ENCODE data around the gene EN1. TPM values are rescaled to one million over a fixed set of nuclear protein-coding genes. Genes with fewer than 3 reads are reported as not detected.

Gene EN1
- total and polyA plus RNA-seq, 2 of the 13 experiments (the other 11 are each of a cell fraction or from before 2014, with no cell fraction given), result not detected

DNA sequence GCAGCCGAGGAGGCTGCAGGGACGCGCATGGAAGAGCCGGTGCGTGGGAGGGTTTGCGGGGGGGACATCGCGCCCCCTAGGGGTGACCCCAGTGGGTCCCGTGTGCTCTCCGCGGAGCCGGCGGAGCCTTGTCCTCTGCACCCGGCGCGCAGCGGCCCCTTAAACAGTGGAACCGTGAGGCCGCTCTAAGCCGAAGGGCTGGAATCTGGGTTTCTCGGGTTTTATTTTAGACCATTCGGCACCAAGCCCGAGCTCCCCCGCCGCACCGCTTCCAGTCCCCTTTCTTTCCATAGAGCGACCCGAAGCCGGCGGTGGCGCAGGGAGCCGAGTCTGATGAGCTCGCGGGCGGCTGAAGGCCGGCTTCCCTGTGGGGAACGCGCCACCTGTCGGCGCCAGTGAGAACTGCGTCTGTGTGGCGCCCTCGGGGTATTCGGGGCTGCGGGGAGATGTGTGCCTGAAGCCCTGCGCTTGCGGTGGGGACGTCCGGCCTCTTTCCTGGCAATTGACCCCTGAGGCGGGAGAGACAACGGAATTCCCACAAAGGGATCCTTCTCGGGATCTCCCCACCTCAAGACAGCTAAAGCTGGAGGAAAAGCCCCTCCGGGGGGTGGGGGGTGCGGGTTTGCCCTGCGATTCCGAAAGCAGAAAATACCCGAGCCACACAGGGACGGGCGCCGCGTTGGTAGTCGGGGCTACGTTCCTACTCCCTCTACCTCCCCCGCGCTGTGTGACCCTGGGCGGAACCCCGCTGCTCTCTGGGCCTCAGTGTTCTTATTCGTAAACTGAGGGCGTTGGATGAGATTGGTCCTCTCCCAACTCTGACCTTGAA lies 8.2 kb upstream of the EN1 start (continued):
- TF ChIP-seq, protein P1, sequence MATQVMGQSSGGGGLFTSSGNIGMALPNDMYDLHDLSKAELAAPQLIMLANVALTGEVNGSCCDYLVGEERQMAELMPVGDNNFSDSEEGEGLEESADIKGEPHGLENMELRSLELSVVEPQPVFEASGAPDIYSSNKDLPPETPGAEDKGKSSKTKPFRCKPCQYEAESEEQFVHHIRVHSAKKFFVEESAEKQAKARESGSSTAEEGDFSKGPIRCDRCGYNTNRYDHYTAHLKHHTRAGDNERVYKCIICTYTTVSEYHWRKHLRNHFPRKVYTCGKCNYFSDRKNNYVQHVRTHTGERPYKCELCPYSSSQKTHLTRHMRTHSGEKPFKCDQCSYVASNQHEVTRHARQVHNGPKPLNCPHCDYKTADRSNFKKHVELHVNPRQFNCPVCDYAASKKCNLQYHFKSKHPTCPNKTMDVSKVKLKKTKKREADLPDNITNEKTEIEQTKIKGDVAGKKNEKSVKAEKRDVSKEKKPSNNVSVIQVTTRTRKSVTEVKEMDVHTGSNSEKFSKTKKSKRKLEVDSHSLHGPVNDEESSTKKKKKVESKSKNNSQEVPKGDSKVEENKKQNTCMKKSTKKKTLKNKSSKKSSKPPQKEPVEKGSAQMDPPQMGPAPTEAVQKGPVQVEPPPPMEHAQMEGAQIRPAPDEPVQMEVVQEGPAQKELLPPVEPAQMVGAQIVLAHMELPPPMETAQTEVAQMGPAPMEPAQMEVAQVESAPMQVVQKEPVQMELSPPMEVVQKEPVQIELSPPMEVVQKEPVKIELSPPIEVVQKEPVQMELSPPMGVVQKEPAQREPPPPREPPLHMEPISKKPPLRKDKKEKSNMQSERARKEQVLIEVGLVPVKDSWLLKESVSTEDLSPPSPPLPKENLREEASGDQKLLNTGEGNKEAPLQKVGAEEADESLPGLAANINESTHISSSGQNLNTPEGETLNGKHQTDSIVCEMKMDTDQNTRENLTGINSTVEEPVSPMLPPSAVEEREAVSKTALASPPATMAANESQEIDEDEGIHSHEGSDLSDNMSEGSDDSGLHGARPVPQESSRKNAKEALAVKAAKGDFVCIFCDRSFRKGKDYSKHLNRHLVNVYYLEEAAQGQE (IDR thresholded peaks at IDR 0.05; ENCODE audit: borderline replicate concordance in 1 of 2, low read depth in 1 of 2, low read length in 2 of 2), result no peak
- TF ChIP-seq FOSL2 (CRISPR knock-in tag; IDR thresholded peaks at IDR 0.05) (peak; percentile 28; the same call in 1 of the 2 replicates), ZNF264 (CRISPR knock-in tag; IDR thresholded peaks at IDR 0.05) (no peak), NCOA1 (CRISPR knock-in tag; IDR thresholded peaks at IDR 0.05) (no peak), ZNF552 (CRISPR knock-in tag; IDR thresholded peaks at IDR 0.05; ENCODE audit: borderline replicate concordance) (no peak), SP140L (CRISPR knock-in tag; IDR thresholded peaks at IDR 0.05; ENCODE audit: borderline replicate concordance) (no peak), SKIL (CRISPR knock-in tag; IDR thresholded peaks at IDR 0.05; ENCODE audit: borderline replicate concordance) (no peak), ZNF10 (CRISPR knock-in tag; IDR thresholded peaks at IDR 0.05; ENCODE audit: borderline replicate concordance, low read depth) (no peak), CREB1 (IDR thresholded peaks at IDR 0.05) (no peak), CREB1 (CRISPR knock-in tag; IDR thresholded peaks at IDR 0.05) (no peak), KLF9 (CRISPR knock-in tag; IDR thresholded peaks at IDR 0.05; ENCODE audit: low read depth) (0 out of 2 replicates have a peak, but pooled peaks have one; percentile 35), NFKBIZ (CRISPR knock-in tag; IDR thresholded peaks at IDR 0.05) (no peak), ZNF563 (CRISPR knock-in tag; IDR thresholded peaks at IDR 0.05) (no peak), CBX2 (IDR thresholded peaks at IDR 0.05; ENCODE audit: low read depth, low read length) (no peak), CBX2 (CRISPR knock-in tag; IDR thresholded peaks at IDR 0.05; ENCODE audit: low read depth) (0 out of 2 replicates have a peak, but pooled peaks have one; percentile 86), ZNF580 (CRISPR knock-in tag; IDR thresholded peaks at IDR 0.05; ENCODE audit: borderline replicate concordance, low read depth) (no peak), NFKB2 (CRISPR knock-in tag; IDR thresholded peaks at IDR 0.05; ENCODE audit: borderline replicate concordance) (peak; percentile 84; the same call in 1 of the 2 replicates), ZNF484 (CRISPR knock-in tag; IDR thresholded peaks at IDR 0.05; ENCODE audit: borderline replicate concordance, low read depth) (no peak), GABPA (IDR thresholded peaks at IDR 0.05; ENCODE audit: low read depth, low read length) (no peak), GABPA (CRISPR knock-in tag; IDR thresholded peaks at IDR 0.05; ENCODE audit: low read depth) (no peak)
- TF ChIP-seq, protein P2, sequence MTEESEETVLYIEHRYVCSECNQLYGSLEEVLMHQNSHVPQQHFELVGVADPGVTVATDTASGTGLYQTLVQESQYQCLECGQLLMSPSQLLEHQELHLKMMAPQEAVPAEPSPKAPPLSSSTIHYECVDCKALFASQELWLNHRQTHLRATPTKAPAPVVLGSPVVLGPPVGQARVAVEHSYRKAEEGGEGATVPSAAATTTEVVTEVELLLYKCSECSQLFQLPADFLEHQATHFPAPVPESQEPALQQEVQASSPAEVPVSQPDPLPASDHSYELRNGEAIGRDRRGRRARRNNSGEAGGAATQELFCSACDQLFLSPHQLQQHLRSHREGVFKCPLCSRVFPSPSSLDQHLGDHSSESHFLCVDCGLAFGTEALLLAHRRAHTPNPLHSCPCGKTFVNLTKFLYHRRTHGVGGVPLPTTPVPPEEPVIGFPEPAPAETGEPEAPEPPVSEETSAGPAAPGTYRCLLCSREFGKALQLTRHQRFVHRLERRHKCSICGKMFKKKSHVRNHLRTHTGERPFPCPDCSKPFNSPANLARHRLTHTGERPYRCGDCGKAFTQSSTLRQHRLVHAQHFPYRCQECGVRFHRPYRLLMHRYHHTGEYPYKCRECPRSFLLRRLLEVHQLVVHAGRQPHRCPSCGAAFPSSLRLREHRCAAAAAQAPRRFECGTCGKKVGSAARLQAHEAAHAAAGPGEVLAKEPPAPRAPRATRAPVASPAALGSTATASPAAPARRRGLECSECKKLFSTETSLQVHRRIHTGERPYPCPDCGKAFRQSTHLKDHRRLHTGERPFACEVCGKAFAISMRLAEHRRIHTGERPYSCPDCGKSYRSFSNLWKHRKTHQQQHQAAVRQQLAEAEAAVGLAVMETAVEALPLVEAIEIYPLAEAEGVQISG (CRISPR knock-in tag; IDR thresholded peaks at IDR 0.05), result peak; percentile 54; the same call in 1 of the 2 replicates
